Measurements from ENCODE around the gene CHAF1A.

GRCh38 chr19:4365791-4366665 is 36.4 kb upstream of the CHAF1A start:
- TF ChIP-seq POLR2A (IDR thresholded peaks at IDR 0.05; ENCODE audit: low read depth, low read length) (no peak), POLR2AphosphoS5 (IDR thresholded peaks at IDR 0.05; ENCODE audit: low read depth, low read length) (no peak), TAF1 (IDR thresholded peaks at IDR 0.05; ENCODE audit: borderline replicate concordance, low read depth, low read length) (no peak)

All from GM12892 (cell line).